ENCODE measurements around the gene THAP7.

- no peak for TF ChIP-seq SP1 (IDR thresholded peaks at IDR 0.05; ENCODE audit: low read depth)
- no peak for TF ChIP-seq CTCF (IDR thresholded peaks at IDR 0.05 in 2 of 3, conservative IDR thresholded peaks at IDR 0.05 in 1 of 3; ENCODE audit: borderline replicate concordance in 1 of 3, insufficient read depth in 1 of 3, low read depth in 2 of 3, low read length in 2 of 3)
- TF ChIP-seq CEBPB (IDR thresholded peaks at IDR 0.05; ENCODE audit: low read depth) = no peak
- no peak for TF ChIP-seq TCF7L2 (IDR thresholded peaks at IDR 0.05; ENCODE audit: borderline replicate concordance, extremely low read depth, insufficient read depth, insufficient read length)
- no peak for TF ChIP-seq EZH2 (IDR thresholded peaks at IDR 0.05)
- TF ChIP-seq POLR2A (IDR thresholded peaks at IDR 0.05; ENCODE audit: borderline replicate concordance, extremely low read depth, insufficient read depth, insufficient read length) = no peak
- TF ChIP-seq POLR2AphosphoS5 (IDR thresholded peaks at IDR 0.05; ENCODE audit: low read depth, low read length) = no peak
- no peak for TF ChIP-seq RAD21 (IDR thresholded peaks at IDR 0.05; ENCODE audit: low read depth)
- no peak for TF ChIP-seq ELF1 (IDR thresholded peaks at IDR 0.05; ENCODE audit: borderline replicate concordance, low read depth)
- TF ChIP-seq JUND (IDR thresholded peaks at IDR 0.05) = no peak
- no peak for TF ChIP-seq MAX (IDR thresholded peaks at IDR 0.05)
- no peak for TF ChIP-seq ATF3 (IDR thresholded peaks at IDR 0.05)
- no peak for TF ChIP-seq ZFX (IDR thresholded peaks at IDR 0.05)
Observed at GRCh38 chr22:20963201-20964052, 38.5 kb downstream of the THAP7 start.

All from HCT116 (cell line).